ENCODE data around the gene RBM38.

Gene RBM38

DNA sequence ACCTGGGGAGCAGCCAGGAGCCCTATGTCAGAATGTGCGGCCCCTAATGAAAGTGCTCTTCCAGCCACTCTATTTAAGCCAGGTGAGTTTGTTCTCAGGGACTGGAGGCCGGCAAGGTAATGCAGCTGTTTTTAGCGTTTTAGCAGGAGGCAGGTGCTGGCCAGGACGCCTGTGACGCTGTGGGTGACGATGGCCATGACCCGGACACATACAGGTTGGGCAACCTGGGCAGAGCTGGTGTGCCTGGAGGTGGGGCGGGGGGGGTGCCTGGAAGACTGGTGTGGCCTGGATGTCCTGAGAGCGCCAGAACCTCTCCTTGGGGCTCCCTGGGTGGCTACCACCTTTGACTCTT lies 51.7 kb downstream of the RBM38 start:
- no peak for TF ChIP-seq ZNF274 (IDR thresholded peaks at IDR 0.05; ENCODE audit: low read depth, low read length)
- H3K4me3 ChIP-seq (ENCODE audit: low read length), result no peak overlapping the region

DNA sequence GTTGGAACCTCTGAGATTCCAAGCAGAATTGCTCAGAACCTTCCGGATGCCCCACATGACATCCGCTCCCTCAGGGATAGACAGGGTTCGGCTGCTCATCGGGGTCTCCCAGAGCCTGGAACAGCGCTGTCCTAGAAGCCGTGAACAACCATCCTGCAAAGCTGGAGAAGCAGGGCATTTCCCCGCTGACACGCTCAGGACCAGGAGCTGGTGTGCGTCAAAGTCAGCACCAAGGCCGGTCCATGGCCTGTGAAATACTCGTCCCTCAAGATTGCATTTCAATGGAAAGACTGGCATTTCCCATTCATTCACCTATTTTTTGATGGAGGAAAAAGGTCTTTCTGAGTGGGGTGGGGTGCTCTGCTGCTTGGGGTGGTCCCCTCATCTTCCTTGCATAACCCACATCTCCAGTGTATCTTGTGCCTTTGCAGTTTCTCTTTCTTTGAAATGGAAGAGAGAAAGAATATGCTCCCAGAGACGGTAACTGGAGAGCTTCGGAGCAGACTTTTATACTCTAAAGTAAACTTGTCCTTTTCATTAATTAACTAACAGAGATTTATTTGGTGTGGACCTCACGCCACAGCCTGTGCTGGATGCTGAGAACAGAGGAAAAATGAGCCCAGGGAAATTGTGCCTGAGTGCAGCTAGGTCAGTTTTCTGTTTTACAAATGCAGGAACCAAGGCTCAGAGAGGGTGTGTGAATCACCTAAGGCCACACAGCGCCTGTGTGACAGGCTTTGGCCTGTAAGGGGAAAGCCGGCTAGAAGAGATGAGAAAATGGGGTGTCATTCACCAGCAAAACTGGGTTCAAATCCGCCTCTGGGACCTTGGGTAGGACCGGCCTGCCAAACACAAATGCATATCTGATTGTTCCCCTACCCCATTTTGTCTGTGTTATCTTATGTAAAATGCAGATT lies 52.4 kb downstream of the RBM38 start:
- TF ChIP-seq ZNF274 (IDR thresholded peaks at IDR 0.05; ENCODE audit: low read depth, low read length), result no peak
- no peak overlapping the region for H3K4me3 ChIP-seq (ENCODE audit: low read length)

DNA sequence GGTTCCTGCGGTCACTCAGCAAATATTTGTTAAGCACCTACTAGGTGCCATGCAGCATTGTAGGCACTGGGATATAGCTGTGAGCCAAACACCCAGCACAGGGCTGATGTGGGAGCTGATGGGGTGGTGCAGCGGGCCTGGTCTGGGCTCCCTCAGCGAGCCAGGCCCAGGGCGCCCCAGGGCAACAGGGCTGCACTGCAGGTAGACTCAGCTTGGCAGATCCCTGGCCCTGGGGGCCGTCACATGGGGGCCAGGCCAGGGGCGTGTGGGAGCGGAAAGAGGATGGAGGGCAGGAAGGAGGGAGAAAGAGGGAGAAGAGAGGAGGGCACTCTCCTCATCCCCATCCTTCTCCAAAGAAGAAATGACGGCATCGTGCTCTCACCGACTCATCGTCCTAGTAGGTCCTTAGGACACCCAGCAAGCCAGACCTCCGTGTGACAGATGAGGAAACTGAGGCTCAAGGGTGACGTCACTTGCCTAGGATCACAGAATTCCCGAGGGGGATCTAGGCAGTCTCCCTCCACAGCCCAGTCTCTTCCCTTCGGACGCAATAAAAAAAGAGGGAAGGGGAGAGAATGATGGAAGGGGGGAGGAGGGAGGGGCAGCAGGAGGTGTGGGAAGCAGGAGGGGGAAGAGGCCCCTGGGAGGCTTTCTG lies 53.3 kb downstream of the RBM38 start:
- no peak overlapping the region for H3K4me3 ChIP-seq (ENCODE audit: low read length)
- no peak for TF ChIP-seq ZNF274 (IDR thresholded peaks at IDR 0.05; ENCODE audit: low read depth, low read length)

DNA sequence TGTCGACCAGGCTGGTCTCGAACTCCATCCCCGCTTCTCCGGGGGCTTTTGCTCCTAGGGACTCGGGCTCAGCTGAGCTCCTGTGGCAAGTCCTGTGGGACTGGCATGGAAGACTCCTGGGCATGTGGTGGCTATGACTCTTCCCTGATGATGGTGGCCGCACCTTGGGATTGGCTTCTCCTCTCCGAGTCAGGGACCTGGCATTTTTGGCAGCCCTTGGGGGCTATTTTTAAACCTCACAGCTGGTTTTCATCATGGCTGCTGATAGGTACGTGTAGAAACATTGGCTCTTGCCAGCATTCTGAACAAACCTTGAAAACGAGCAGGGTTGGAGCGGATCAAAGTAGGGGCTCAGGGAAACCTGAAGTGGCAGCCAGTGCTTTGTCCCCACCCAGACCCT lies 54.1 kb downstream of the RBM38 start:
- TF ChIP-seq ZNF274 (IDR thresholded peaks at IDR 0.05; ENCODE audit: low read depth, low read length), result no peak
- H3K4me3 ChIP-seq (ENCODE audit: low read length), result no peak overlapping the region

DNA sequence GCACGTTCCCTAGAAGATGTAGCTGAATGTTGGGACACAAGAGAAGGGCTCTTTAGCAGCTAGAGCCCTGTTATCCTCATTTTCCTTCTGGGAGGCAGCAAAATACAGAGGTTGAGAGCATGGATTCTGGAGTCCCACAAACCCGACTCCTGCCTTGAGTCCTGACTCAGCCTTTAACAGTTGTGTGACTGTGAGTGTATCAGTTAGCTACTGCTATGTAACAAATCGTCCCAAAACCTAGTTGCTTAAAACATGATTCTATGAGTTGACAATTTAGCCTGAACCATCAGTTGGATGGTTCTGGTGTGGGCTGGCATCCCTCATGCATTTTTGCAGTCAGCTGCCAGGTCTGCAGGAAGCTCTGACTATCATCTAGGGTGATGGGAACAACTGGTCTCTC lies 54.6 kb downstream of the RBM38 start:
- H3K4me3 ChIP-seq (ENCODE audit: low read length), result no peak overlapping the region
- no peak for TF ChIP-seq ZNF274 (IDR thresholded peaks at IDR 0.05; ENCODE audit: low read depth, low read length)

DNA sequence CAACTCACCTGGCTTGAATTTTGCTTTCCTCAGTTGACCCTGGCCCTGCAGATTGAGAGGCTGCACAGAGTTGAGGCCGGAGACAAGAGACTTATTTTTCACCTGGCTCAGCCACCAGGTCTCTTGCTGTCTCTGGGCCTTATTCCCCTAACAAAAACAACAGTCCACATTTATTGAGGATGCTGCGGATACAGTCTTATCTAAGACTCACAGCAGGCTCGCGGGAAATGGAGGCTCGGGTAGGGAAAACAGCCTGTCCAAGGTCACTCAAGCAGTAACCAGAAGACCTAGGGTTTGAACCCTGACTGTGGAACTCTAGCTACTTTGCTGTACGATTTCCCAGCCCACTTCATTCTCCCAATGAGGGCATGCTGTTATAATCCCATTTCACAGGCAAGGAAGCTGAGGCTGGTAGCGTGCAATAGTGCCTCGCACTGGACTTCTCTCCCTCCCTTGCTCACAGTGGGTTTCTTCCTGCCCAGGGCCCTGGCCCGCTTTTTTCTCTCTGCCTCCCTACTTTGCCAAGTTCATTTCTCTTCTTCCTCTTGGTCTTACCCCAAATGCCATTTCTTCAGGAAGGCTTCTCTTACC lies 57.7 kb downstream of the RBM38 start:
- TF ChIP-seq ZNF274 (IDR thresholded peaks at IDR 0.05; ENCODE audit: low read depth, low read length), result no peak

DNA sequence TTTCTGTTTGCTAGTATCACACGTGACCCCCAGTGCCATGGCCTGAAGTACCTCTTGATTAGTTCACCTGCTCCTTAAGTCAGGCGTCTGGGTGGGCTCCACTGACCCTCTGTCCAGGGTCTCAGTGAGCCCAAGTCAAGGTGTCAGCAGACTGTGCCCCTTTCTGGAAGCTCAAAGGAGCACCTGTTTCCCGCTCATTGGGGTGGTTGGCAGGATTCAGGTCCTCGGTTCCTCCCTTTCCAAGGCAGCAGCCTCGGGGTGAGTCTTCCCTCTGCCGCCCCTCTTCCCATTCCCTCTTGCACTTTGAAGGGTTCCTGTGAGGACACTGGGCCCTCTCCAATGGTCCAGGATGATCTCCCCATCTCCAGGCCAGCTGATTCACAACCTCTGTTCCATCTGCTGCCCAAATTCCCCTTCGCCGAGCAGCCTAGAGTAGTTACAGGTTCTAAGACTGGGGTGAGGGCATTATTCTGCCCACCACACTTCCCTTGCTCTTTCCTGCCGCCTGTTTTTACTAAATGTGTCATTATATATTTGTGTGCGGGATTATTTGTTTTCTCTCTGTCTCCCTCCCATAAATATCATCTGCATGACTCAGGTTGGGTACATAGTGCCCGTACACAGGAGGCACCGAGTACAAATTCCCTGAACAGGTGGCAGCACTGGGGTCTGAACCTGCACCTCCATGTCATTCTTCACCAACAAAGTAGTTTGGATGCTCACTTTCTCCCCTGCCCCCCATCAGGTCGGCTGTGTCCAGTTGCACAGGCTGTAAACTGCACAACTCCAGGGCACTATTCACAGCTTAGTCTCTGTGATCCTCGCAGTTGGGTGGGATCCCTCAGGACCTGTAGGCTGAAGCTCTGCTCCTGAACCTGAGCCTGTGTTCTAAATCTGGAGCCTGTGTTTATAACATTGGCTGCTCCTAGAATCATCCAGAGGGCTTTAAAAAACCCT lies 58.5 kb downstream of the RBM38 start:
- H3K4me3 ChIP-seq (ENCODE audit: low read length), result no peak overlapping the region
- no peak for TF ChIP-seq ZNF274 (IDR thresholded peaks at IDR 0.05; ENCODE audit: low read depth, low read length)

More for the DNA sequence above, 57.7 kb downstream of the RBM38 start:
- H3K4me3 ChIP-seq (ENCODE audit: low read length), result no peak overlapping the region

DNA sequence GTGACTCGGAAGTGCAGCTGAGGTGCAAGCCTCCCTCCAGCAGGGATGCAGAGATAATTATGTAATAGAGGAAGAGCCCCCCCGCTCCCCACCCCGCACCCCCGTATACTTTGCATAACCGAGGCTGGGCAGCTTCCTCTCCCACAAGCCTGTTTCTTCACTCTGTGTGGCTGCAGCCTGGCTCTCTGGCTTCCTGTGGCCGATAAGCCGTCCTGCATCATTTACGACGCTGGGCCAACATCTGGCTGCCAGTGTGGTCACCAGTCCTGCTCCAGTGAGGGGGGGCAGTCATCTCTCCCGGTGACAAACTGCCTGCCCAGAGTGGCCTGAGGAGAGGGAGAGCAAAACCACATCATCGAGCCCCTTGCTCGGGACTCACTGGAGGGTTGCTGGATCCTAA lies 59.2 kb downstream of the RBM38 start:
- H3K4me3 ChIP-seq (ENCODE audit: low read length), result no peak overlapping the region; the same call in 1 of the 2 replicates
- no peak for TF ChIP-seq ZNF274 (IDR thresholded peaks at IDR 0.05; ENCODE audit: low read depth, low read length)

DNA sequence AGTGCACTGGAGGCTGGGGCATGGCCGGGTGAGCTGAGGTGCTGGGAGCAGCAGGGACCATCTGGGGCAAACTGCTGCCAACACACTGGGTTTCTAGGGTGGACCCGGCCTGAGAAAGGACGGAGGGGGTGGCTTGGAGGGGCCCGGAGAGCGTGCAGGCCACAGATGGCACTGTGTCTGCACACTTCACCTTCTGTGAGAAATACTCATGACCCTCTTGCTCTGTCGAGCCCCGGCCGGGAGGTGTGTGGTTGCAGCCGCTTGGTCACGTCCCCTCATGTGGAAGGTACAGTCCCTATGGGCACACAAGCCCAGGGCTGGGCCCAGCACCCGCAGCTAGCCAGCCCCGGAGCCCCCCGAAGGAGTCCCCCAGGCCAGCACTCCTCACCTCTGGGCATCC lies 59.7 kb downstream of the RBM38 start:
- no peak overlapping the region; the same call in 1 of the 2 replicates for H3K4me3 ChIP-seq (ENCODE audit: low read length)
- no peak for TF ChIP-seq ZNF274 (IDR thresholded peaks at IDR 0.05; ENCODE audit: low read depth, low read length)

DNA sequence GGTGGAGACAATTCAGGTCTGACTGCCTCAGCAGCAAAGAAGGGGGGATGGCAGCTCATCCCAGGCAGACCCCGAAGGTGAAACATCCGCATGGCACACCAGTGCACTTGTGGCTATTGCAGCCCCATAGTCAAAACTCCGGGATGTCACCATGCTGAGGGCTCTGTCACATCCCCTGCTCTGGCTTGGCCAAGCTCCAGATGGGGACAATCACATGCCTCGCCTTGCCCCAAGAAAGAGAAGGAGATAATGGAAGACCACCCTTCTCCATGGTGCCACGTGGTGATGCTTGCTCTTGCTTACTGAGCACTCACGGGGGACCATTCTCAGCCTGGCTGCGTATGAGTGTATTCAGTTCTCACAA lies 60.2 kb downstream of the RBM38 start:
- no peak overlapping the region for H3K4me3 ChIP-seq (ENCODE audit: low read length)
- TF ChIP-seq ZNF274 (IDR thresholded peaks at IDR 0.05; ENCODE audit: low read depth, low read length), result no peak

DNA sequence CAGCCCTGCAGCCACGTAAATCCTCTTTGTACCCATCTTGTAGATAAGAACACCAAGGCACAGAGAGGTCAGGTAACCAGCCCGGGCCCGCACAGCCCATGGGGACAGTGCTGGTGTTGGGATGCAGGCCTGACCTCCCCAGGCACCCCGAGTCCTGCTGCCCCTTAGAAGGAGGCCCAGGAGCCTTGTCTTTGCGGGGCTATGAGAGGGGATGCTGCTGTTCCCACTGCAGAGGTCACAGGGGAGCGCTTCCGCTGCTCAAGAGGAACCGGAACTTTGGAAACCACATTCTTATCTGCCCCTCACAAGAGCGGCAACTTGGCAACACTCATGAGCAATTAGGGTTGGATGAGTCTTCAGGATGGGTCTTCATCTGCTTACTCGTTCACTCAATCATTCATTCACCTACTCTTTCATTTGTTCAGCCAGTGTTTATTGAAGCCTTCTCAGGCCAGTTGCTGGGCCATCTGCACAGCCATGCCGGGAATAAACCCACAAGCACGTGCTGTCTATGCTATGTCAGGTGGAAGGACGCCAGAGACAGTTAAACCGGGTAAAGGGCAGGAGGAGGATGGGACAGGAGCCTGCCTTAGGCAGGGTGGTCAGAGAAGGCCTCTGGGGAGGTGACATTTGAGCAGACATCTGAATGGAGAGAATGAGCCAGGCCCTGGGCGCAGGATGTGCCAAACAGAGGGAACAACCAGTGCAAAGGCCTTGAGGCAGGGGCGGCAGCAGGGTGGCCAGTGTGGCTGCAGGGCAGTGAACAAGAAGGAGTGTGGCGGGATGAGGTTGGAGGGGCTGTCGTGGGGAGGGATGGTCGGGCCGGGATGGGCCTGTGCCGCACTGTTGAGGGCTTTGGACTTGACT lies 60.8 kb downstream of the RBM38 start:
- no peak overlapping the region for H3K4me3 ChIP-seq (ENCODE audit: low read length)

DNA sequence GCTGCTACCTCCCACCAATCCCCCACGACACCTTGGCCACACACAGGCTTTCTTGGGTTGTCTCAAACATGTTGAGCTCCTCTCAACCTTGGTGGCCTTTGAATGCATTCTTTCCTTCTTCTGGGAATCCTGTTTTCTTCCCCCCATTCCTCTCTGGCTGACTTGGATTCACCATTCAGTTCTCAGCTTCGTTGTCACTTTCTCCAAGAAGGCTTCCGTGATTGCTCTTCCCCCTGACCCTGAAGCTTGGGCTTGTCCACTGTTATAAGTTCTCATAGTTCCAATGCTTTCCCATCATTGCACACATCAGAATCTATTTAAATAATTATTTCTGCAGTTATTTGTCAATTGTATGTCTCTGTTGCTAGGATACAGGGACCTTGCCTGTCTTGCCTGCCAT lies 64.2 kb downstream of the RBM38 start:
- H3K4me3 ChIP-seq (ENCODE audit: low read length), result no peak overlapping the region
- TF ChIP-seq ZNF274 (IDR thresholded peaks at IDR 0.05; ENCODE audit: low read depth, low read length), result no peak

More for the DNA sequence above, 60.8 kb downstream of the RBM38 start:
- TF ChIP-seq ZNF274 (IDR thresholded peaks at IDR 0.05; ENCODE audit: low read depth, low read length), result no peak

DNA sequence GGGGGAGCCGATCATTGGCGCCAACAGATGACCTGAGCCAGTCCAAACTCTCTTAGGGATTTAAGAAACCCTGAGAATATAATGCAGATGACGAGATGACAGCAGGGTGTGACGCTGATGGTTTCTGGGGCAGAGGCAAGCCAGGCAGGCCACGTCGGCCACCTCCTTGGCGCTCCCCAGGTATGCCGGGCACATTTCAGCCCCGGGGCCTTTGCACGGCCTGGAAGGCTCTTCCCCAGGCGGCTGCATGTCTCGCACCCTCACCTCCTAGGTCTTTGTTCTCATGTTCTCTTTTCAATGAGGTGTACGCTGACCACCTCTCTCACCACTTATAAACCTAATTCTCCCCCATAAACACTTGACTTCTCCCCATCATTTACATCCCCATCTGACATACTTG lies 64.9 kb downstream of the RBM38 start:
- TF ChIP-seq ZNF274 (IDR thresholded peaks at IDR 0.05; ENCODE audit: low read depth, low read length), result no peak
- H3K4me3 ChIP-seq (ENCODE audit: low read length), result no peak overlapping the region
